ENCODE results near the gene HELZ2. TPM values are rescaled to one million over a fixed set of nuclear protein-coding genes. Genes with fewer than 3 reads are reported as not detected.

HELZ2 gene
- polyA plus RNA-seq, 3 donors, result 3.0 to 15.5 (median 3.3) TPM

- 2% methylated on average over 32 of the region's 37 CpGs for WGBS (ENCODE audit: insufficient coverage)
- DNase-seq, result peak; percentile 30 to 81 (median 61)
- H3K9me3 Mint-ChIP-seq, result peaks cover 2 to 11% (median 6%) of the 10 kb centered on the region in 7 donors
- Histone ChIP-seq H3K79me2 (ENCODE audit: insufficient read depth, low read length) (no peaks in the 10 kb centered on the region), H3K36me3 (replicated peaks in 1 of 2; ENCODE audit: control insufficient read depth in 1 of 2, insufficient read depth in 2 of 2, low read length in 2 of 2) (no peaks in the 10 kb centered on the region), H3K9me3 (replicated peaks in 1 of 2; ENCODE audit: control insufficient read depth in 1 of 2, insufficient read depth in 1 of 2, low read length in 2 of 2) (peaks cover 0 to 7% of the 10 kb centered on the region in 2 donors), H3K4me2 (replicated peaks; ENCODE audit: extremely low read depth, low read length, poor library complexity, severe bottlenecking) (peak overlapping the region; percentile 81), H2AFZ (ENCODE audit: insufficient read depth, low read depth, low read length, poor library complexity, severe bottlenecking) (peak overlapping the region; percentile 71), H3K4me1 (ENCODE audit: control insufficient read depth in 1 of 2, insufficient read depth in 2 of 2, low read length in 2 of 2) (peaks cover 15 to 22% of the 10 kb centered on the region in 2 donors), H4K20me1 (ENCODE audit: insufficient read depth, low read length) (peaks cover 30% of the 10 kb centered on the region), H3K27ac (ENCODE audit: low read depth in 1 of 2, low read length in 2 of 2) (no peak overlapping the region), H3K4me3 (replicated peaks in 1 of 3; ENCODE audit: low read depth in 2 of 3, low read length in 3 of 3) (peak overlapping the region; percentile 3 to 72 (median 28)), H3K27me3 (ENCODE audit: control insufficient read depth in 2 of 2, insufficient read depth in 2 of 2, low read length in 2 of 2) (peaks cover 2 to 63% of the 10 kb centered on the region in 2 donors), H3K9ac (ENCODE audit: insufficient read depth, low read length, poor library complexity, severe bottlenecking) (peak overlapping the region; percentile 15)
- TF ChIP-seq CTCF (IDR thresholded peaks at IDR 0.05), result no peak
- peaks cover 53 to 85% (median 70%) of the 10 kb centered on the region in 3 donors for H3K27me3 Mint-ChIP-seq (ENCODE audit: low read depth in 3 of 3)
- peaks cover 10% of the 10 kb centered on the region for H3K4me1 Mint-ChIP-seq
- peak overlapping the region in 1 of 7 donors; percentile 30 for H3K27ac Mint-ChIP-seq
- H3K4me3 Mint-ChIP-seq, result peak overlapping the region; percentile 42 to 49
- peaks cover 2% of the 10 kb centered on the region in 2 donors for H3K36me3 Mint-ChIP-seq
- intact Hi-C loops (cut with micrococcal nuclease), result no loop called here
Observed at GRCh38 chr20:63553251-63553932, 20.6 kb downstream of the HELZ2 start.

GRCh38 chr20:63552481-63553249 lies 21.4 kb downstream of the HELZ2 start:
- Histone ChIP-seq H3K27ac (ENCODE audit: low read depth in 1 of 2, low read length in 2 of 2) (no peak overlapping the region), H2AFZ (ENCODE audit: insufficient read depth, low read depth, low read length, poor library complexity, severe bottlenecking) (no peak overlapping the region), H3K36me3 (replicated peaks in 1 of 2; ENCODE audit: control insufficient read depth in 1 of 2, insufficient read depth in 2 of 2, low read length in 2 of 2) (no peaks in the 10 kb centered on the region), H3K79me2 (ENCODE audit: insufficient read depth, low read length) (no peaks in the 10 kb centered on the region), H3K4me3 (replicated peaks in 1 of 3; ENCODE audit: low read depth in 2 of 3, low read length in 3 of 3) (no peak overlapping the region), H3K9ac (ENCODE audit: insufficient read depth, low read length, poor library complexity, severe bottlenecking) (no peak overlapping the region), H3K27me3 (ENCODE audit: control insufficient read depth in 2 of 2, insufficient read depth in 2 of 2, low read length in 2 of 2) (peaks cover 2 to 68% of the 10 kb centered on the region in 2 donors), H4K20me1 (ENCODE audit: insufficient read depth, low read length) (peaks cover 25% of the 10 kb centered on the region), H3K4me2 (replicated peaks; ENCODE audit: extremely low read depth, low read length, poor library complexity, severe bottlenecking) (peak overlapping the region; percentile 81), H3K9me3 (replicated peaks in 1 of 2; ENCODE audit: control insufficient read depth in 1 of 2, insufficient read depth in 1 of 2, low read length in 2 of 2) (peaks cover 0 to 7% of the 10 kb centered on the region in 2 donors), H3K4me1 (ENCODE audit: control insufficient read depth in 1 of 2, insufficient read depth in 2 of 2, low read length in 2 of 2) (peaks cover 15 to 22% of the 10 kb centered on the region in 2 donors)
- TF ChIP-seq CTCF (IDR thresholded peaks at IDR 0.05), result no peak
- no peak for DNase-seq
- intact Hi-C loops (cut with micrococcal nuclease), result no loop called here
- Mint-ChIP-seq H3K9me3 (peaks cover 2 to 11% (median 6%) of the 10 kb centered on the region in 7 donors), H3K4me1 (peaks cover 10% of the 10 kb centered on the region), H3K27ac (peak overlapping the region in 3 of 7 donors; percentile 11 to 78 (median 32)), H3K4me3 (peak overlapping the region in 1 of 2 donors; percentile 55), H3K27me3 (ENCODE audit: low read depth in 3 of 3) (peaks cover 53 to 93% (median 73%) of the 10 kb centered on the region in 3 donors), H3K36me3 (peaks cover 0 to 2% of the 10 kb centered on the region in 2 donors)
- 35% methylated on average over 6 of the region's 15 CpGs for WGBS (ENCODE audit: insufficient coverage)

All from CD14-positive monocyte (primary cell).